DOHH2 (cell line): Measurements from ENCODE around the gene AGRN.

Experiments
- H3F3A ChIP-seq: fragments of 200-600 bp; sonication (generic), shearing (Covaris generic); 2 replicates; pipeline ENCODE4 v1.6.0; 2016; ENCODE audit warnings: antibody characterized with exemption, mild to moderate bottlenecking; ENCODE audit not compliant: control insufficient read depth, insufficient read depth
- H3K27ac ChIP-seq: fragments of 200-600 bp; sonication (generic); 2 replicates; pipeline ENCODE4 v1.5.1; 2014; ENCODE audit warnings: low read depth, mild to moderate bottlenecking, low read length, moderate library complexity
- H3K27me3 ChIP-seq: fragments of 200-600 bp; sonication (generic); 2 replicates; pipeline ENCODE4 v1.6.1; 2014; ENCODE audit warnings: mild to moderate bottlenecking, low read length, mixed read lengths; ENCODE audit not compliant: control insufficient read depth
- H3K36me3 ChIP-seq: fragments of 200-600 bp; sonication (generic); 2 replicates; pipeline ENCODE4 v1.6.1; 2014; ENCODE audit warnings: mild to moderate bottlenecking, low read length, moderate library complexity, mixed read lengths; ENCODE audit not compliant: control insufficient read depth
- H3K4me1 ChIP-seq: fragments of 200-600 bp; sonication (generic); 2 replicates; pipeline ENCODE4 v1.6.1; 2014; ENCODE audit warnings: mild to moderate bottlenecking, low read length, mixed read lengths; ENCODE audit not compliant: control insufficient read depth
- H3K4me2 ChIP-seq: fragments of 200-600 bp; sonication (generic); 2 replicates; pipeline ENCODE4 v1.6.0; 2014; ENCODE audit warnings: mild to moderate bottlenecking, low read length, moderate library complexity
- H3K4me3 ChIP-seq: fragments of 200-600 bp; sonication (generic); 2 replicates; pipeline ENCODE4 v1.5.1; 2014; ENCODE audit warnings: mild to moderate bottlenecking, low read length, mixed read lengths
- H3K79me2 ChIP-seq: fragments of 200-600 bp; sonication (generic); 2 replicates; pipeline ENCODE4 v1.6.1; 2014; ENCODE audit warnings: mild to moderate bottlenecking, low read length, mixed read lengths; ENCODE audit not compliant: control insufficient read depth
- H3K9me2 ChIP-seq: fragments of 200-600 bp; sonication (generic); replicated peaks from 2 replicates; pipeline ENCODE4 v1.6.1; 2014; ENCODE audit warnings: mild to moderate bottlenecking, low read length, mixed read lengths; ENCODE audit not compliant: control insufficient read depth
- H3K9me3 ChIP-seq: fragments of 200-600 bp; sonication (generic); 2 replicates; pipeline ENCODE4 v1.6.1; 2014; ENCODE audit warnings: antibody characterized with exemption, low read length, mixed read lengths; ENCODE audit not compliant: control insufficient read depth, insufficient read depth
- H4K20me1 ChIP-seq: fragments of 200-600 bp; sonication (generic); 2 replicates; pipeline ENCODE4 v1.6.0; 2014; ENCODE audit warnings: low read depth, mild to moderate bottlenecking, antibody characterized with exemption, low read length, moderate library complexity; ENCODE audit not compliant: control insufficient read depth, insufficient read depth
- CTCF ChIP-seq: fragments of 200-600 bp; sonication (generic); IDR thresholded peaks from one replicate; pipeline ENCODE4 v1.5.1; 2014; ENCODE audit warnings: antibody characterized with exemption, mild to moderate bottlenecking, low read depth, low read length; ENCODE audit not compliant: poor library complexity, severe bottlenecking
- EZH2phosphoT487 ChIP-seq: fragments of 200-600 bp; sonication (generic); IDR thresholded peaks from 2 replicates; pipeline ENCODE4 v1.6.1; 2017; ENCODE audit warnings: borderline replicate concordance, mild to moderate bottlenecking, antibody characterized with exemption, low read length, moderate library complexity, mixed read lengths

AGRN gene

GRCh38 chr1:1047407-1047806 lies 27.5 kb downstream of the AGRN start:
- no peaks in the 10 kb centered on the region for H4K20me1 ChIP-seq
- no peaks in the 10 kb centered on the region for H3K36me3 ChIP-seq

GRCh38 chr1:1047963-1048362 lies 28.0 kb downstream of the AGRN start:
- no peaks in the 10 kb centered on the region for H3K9me3 ChIP-seq
- no peak overlapping the region for H3K4me2 ChIP-seq
- no peaks in the 10 kb centered on the region for H4K20me1 ChIP-seq
- H3K27ac ChIP-seq, result no peak overlapping the region
- H3K79me2 ChIP-seq, result no peaks in the 10 kb centered on the region
- H3K4me1 ChIP-seq, result no peaks in the 10 kb centered on the region
- no peaks in the 10 kb centered on the region for H3K36me3 ChIP-seq
- H3K4me3 ChIP-seq, result no peak overlapping the region
- no peaks in the 10 kb centered on the region for H3K27me3 ChIP-seq
- TF ChIP-seq CTCF (no peak), EZH2phosphoT487 (no peak)
- H3F3A ChIP-seq, result no peaks in the 10 kb centered on the region
- H3K9me2 ChIP-seq, result no peaks in the 10 kb centered on the region

More at GRCh38 chr1:1047407-1047806, 27.5 kb downstream of the AGRN start:
- Histone ChIP-seq H3K79me2 (no peaks in the 10 kb centered on the region), H3K4me1 (no peaks in the 10 kb centered on the region), H3K27me3 (no peaks in the 10 kb centered on the region), H3K9me2 (no peaks in the 10 kb centered on the region), H3K27ac (no peak overlapping the region), H3K4me3 (no peak overlapping the region), H3F3A (no peaks in the 10 kb centered on the region), H3K9me3 (no peaks in the 10 kb centered on the region), H3K4me2 (no peak overlapping the region)
- no peak for TF ChIP-seq EZH2phosphoT487
- TF ChIP-seq CTCF, result no peak

GRCh38 chr1:1048765-1049164 lies 28.8 kb downstream of the AGRN start:
- Histone ChIP-seq H3K27ac (no peak overlapping the region), H3K4me3 (no peak overlapping the region), H3K9me3 (no peaks in the 10 kb centered on the region), H3K4me1 (no peaks in the 10 kb centered on the region), H4K20me1 (no peaks in the 10 kb centered on the region), H3F3A (no peaks in the 10 kb centered on the region), H3K27me3 (no peaks in the 10 kb centered on the region), H3K4me2 (no peak overlapping the region), H3K79me2 (no peaks in the 10 kb centered on the region), H3K36me3 (no peaks in the 10 kb centered on the region), H3K9me2 (no peaks in the 10 kb centered on the region)
- TF ChIP-seq EZH2phosphoT487 (no peak), CTCF (no peak)
